ENCODE measurements around the gene MEIS3.
A peak's percentile ranks its signal among the peaks of the same experiment; 100 is the strongest.

MEIS3 gene

GRCh38 chr19:47435883-47436417, 16.6 kb upstream of the MEIS3 start:
- no peak for DNase-seq (ENCODE audit: low read depth)

- no peak for DNase-seq (ENCODE audit: low read depth)
Observed at GRCh38 chr19:47435196-47435595, 15.9 kb upstream of the MEIS3 start.

GRCh38 chr19:47434088-47434487, 14.8 kb upstream of the MEIS3 start:
- no peak for DNase-seq (ENCODE audit: low read depth)

GRCh38 chr19:47433121-47433520, 13.8 kb upstream of the MEIS3 start:
- DNase-seq (ENCODE audit: low read depth) = no peak

GRCh38 chr19:47432499-47432898, 13.2 kb upstream of the MEIS3 start:
- no peak for DNase-seq (ENCODE audit: low read depth)

- no peak for DNase-seq (ENCODE audit: low read depth)
Observed at GRCh38 chr19:47432091-47432490, 12.8 kb upstream of the MEIS3 start.

- peak; percentile 38 for DNase-seq (ENCODE audit: low read depth)
Observed at GRCh38 chr19:47430041-47430802, 10.9 kb upstream of the MEIS3 start.

- DNase-seq (ENCODE audit: low read depth) = no peak
Observed at GRCh38 chr19:47429140-47429793, 9.9 kb upstream of the MEIS3 start.

GRCh38 chr19:47428177-47428894, 9.0 kb upstream of the MEIS3 start:
- peak; percentile 99 for DNase-seq (ENCODE audit: low read depth)

GRCh38 chr19:47427241-47428176, 8.2 kb upstream of the MEIS3 start:
- DNase-seq (ENCODE audit: low read depth) = no peak

- no peak for DNase-seq (ENCODE audit: low read depth)
Observed at GRCh38 chr19:47423203-47423882, 4.0 kb upstream of the MEIS3 start.

GRCh38 chr19:47422417-47423163, 3.3 kb upstream of the MEIS3 start:
- DNase-seq (ENCODE audit: low read depth) = no peak

- no peak for DNase-seq (ENCODE audit: low read depth)
Observed at GRCh38 chr19:47421844-47422395, 2.6 kb upstream of the MEIS3 start.

- DNase-seq (ENCODE audit: low read depth) = no peak
Observed at GRCh38 chr19:47421244-47421786, 2.0 kb upstream of the MEIS3 start.

GRCh38 chr19:47419789-47420188, 462 bp upstream of the MEIS3 start:
- no peak for DNase-seq (ENCODE audit: low read depth)

- DNase-seq (ENCODE audit: low read depth) = no peak
Observed at GRCh38 chr19:47418692-47419029, 666 bp downstream of the MEIS3 start.

- DNase-seq (ENCODE audit: low read depth) = no peak
Observed at GRCh38 chr19:47417746-47418691, 1.3 kb downstream of the MEIS3 start.

- DNase-seq (ENCODE audit: low read depth) = no peak
Observed at GRCh38 chr19:47417107-47417745, 2.1 kb downstream of the MEIS3 start.
